OCI-LY1 (cell line): ENCODE measurements around the gene GKN1.
"Not testable (repeated sequence)": the region's sequence is repeated elsewhere in the genome, so short reads cannot be mapped to it uniquely, and the experiment has no call there.

Experiments used
- EZH2 ChIP-seq: fragments of 200-600 bp; sonication (generic), shearing (Covaris generic); IDR thresholded peaks from 2 replicates; pipeline ENCODE4 v1.8.0; 2017; ENCODE audit warnings: borderline replicate concordance, mixed run types, mild to moderate bottlenecking, antibody characterized with exemption, low read length, moderate library complexity, mixed read lengths
- TF ChIP-seq, protein P1 (sequence below): fragments of 200-600 bp; sonication (generic), shearing (Covaris generic); IDR thresholded peaks from 2 replicates; pipeline ENCODE4 v1.5.1; 2017; ENCODE audit warnings: mild to moderate bottlenecking, antibody characterized with exemption, low read length, moderate library complexity, mixed read lengths

DNA sequence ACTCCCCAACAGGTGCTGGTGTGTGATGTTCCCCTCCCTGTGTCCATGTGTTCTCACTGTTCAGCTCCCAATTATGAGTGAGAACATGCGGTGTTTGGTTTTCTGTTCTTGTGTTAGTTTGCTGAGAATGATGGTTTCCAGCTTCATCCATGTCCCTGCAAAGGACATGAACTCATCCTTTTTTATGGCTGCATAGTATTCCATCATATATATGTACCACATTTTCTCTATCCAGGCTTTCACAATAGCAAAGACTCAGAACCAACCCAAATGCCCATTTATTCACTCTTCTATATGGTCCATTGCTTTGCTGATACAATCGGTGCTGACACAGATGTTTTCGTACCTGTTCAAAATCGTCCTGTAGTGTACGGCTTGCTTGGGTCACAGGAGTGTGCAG is 19.0 kb upstream of the GKN1 start:
- TF ChIP-seq, protein P1, sequence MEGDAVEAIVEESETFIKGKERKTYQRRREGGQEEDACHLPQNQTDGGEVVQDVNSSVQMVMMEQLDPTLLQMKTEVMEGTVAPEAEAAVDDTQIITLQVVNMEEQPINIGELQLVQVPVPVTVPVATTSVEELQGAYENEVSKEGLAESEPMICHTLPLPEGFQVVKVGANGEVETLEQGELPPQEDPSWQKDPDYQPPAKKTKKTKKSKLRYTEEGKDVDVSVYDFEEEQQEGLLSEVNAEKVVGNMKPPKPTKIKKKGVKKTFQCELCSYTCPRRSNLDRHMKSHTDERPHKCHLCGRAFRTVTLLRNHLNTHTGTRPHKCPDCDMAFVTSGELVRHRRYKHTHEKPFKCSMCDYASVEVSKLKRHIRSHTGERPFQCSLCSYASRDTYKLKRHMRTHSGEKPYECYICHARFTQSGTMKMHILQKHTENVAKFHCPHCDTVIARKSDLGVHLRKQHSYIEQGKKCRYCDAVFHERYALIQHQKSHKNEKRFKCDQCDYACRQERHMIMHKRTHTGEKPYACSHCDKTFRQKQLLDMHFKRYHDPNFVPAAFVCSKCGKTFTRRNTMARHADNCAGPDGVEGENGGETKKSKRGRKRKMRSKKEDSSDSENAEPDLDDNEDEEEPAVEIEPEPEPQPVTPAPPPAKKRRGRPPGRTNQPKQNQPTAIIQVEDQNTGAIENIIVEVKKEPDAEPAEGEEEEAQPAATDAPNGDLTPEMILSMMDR: not testable (repeated sequence)
- TF ChIP-seq EZH2: not testable (repeated sequence)
